Retinal pigment epithelial cell (primary cell): ENCODE results near the gene AOPEP.

Source experiments
- DNase-seq: peaks from one replicate; pipeline ENCODE4 v3.0.0-alpha.2; 2010; ENCODE audit warnings: low read depth
- H3K4me3 ChIP-seq: 2 replicates; pipeline ENCODE4 v1.5.1; 2011; ENCODE audit warnings: mild to moderate bottlenecking, low read length, control low read depth, moderate library complexity
- TF ChIP-seq, protein P1 (sequence below): conservative IDR thresholded peaks from 2 replicates; pipeline ENCODE4 v1.5.1; 2011; ENCODE audit warnings: low read depth, low read length, control low read depth, inconsistent platforms

The AOPEP gene

GRCh38 chr9:94973451-94973941 lies 247.0 kb downstream of the AOPEP start:
- no peak overlapping the region for H3K4me3 ChIP-seq
- TF ChIP-seq, protein P1, sequence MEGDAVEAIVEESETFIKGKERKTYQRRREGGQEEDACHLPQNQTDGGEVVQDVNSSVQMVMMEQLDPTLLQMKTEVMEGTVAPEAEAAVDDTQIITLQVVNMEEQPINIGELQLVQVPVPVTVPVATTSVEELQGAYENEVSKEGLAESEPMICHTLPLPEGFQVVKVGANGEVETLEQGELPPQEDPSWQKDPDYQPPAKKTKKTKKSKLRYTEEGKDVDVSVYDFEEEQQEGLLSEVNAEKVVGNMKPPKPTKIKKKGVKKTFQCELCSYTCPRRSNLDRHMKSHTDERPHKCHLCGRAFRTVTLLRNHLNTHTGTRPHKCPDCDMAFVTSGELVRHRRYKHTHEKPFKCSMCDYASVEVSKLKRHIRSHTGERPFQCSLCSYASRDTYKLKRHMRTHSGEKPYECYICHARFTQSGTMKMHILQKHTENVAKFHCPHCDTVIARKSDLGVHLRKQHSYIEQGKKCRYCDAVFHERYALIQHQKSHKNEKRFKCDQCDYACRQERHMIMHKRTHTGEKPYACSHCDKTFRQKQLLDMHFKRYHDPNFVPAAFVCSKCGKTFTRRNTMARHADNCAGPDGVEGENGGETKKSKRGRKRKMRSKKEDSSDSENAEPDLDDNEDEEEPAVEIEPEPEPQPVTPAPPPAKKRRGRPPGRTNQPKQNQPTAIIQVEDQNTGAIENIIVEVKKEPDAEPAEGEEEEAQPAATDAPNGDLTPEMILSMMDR: no peak
- peak; percentile 38 for DNase-seq

DNA sequence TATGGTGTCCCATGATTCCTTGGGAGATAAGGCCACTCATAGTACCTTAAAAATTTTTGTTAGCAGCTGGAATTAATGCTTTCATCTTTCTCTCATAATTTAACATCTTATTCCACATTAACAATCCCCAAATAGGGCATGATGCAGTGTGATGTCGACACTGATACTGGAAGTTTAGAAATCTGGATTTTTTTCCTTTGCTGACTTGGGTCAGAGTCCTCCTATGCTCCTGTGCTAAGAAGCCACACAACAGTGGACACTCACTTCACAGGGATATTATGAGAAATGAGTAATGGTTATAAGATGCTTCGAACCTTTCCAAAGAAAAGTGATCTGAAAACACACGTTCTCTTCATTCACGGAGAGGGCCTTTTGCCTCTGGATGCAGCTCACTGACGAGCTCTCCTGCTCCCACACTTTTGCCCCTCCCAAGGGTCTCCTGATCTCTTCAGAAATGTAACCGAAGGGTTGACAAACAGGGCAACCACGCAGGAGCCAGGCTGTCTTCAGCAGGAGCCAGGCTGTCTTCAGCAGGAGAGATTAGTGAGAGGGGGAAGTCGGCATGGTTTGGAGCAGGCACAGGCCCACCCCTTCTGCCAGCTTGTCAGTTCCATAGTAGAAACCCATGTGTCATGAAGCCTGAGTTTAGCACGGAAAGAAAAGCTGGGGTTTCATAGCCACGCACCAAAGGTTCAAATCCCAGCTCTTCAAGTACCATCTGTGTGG lies 247.8 kb downstream of the AOPEP start:
- no peak overlapping the region for H3K4me3 ChIP-seq
- TF ChIP-seq, protein P1: no peak
- DNase-seq: peak; percentile 67

- TF ChIP-seq, protein P1: no peak
- no peak overlapping the region for H3K4me3 ChIP-seq
- DNase-seq: no peak
Measured at GRCh38 chr9:94975480-94975879, 249.0 kb downstream of the AOPEP start.

DNA sequence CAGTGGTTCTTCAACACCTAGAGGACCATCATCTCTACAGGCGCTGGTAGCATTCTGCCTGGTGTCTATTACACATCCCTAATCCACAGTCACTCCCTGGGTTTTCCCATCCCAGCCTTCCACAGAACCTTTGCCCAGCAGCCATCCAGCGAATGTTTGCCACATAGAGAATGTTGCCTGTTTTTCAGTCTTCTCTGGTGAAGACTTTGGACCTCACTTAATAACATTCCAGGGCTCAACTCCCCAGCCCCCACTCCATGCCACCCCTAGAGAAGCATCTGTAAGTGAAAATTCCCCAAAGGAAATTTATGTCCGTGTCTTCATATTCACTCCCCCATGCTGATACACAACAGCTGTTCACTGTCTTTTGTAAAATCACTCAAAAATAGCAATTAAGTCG lies 249.6 kb downstream of the AOPEP start:
- TF ChIP-seq, protein P1: no peak
- H3K4me3 ChIP-seq: no peak overlapping the region
- no peak for DNase-seq

GRCh38 chr9:94977416-94977815 lies 250.9 kb downstream of the AOPEP start:
- no peak for DNase-seq
- TF ChIP-seq, protein P1: no peak
- H3K4me3 ChIP-seq: no peak overlapping the region

- no peak overlapping the region for H3K4me3 ChIP-seq
- DNase-seq: no peak
- TF ChIP-seq, protein P1: no peak
Measured at GRCh38 chr9:94979904-94980507, 253.5 kb downstream of the AOPEP start.
